Astrocyte of the cerebellum (primary cell): Measurements from ENCODE around the gene WFIKKN1.

Experiments
- DNase-seq: peaks from one replicate; pipeline ENCODE4 v3.0.0-alpha.2; 2011; ENCODE audit warnings: low read depth
- H3K4me3 ChIP-seq: 2 replicates; pipeline ENCODE4 v1.5.1; 2011; ENCODE audit warnings: mild to moderate bottlenecking, low read depth, low read length, moderate library complexity
- in situ Hi-C: cut with HindIII; loops from 2 replicates; pipeline ENCODE4 v1.10.0; 2017; ENCODE audit warnings: low sequenced_read_pairs
- TF ChIP-seq, protein P1 (sequence below): IDR thresholded peaks from 2 replicates; pipeline ENCODE4 v1.5.1; 2012; ENCODE audit warnings: low read length, low read depth, moderate library complexity, mild to moderate bottlenecking; ENCODE audit errors: missing control alignments

The WFIKKN1 gene

GRCh38 chr16:678858-679813, 48.4 kb downstream of the WFIKKN1 start:
- DNase-seq, result no peak
- TF ChIP-seq, protein P1, sequence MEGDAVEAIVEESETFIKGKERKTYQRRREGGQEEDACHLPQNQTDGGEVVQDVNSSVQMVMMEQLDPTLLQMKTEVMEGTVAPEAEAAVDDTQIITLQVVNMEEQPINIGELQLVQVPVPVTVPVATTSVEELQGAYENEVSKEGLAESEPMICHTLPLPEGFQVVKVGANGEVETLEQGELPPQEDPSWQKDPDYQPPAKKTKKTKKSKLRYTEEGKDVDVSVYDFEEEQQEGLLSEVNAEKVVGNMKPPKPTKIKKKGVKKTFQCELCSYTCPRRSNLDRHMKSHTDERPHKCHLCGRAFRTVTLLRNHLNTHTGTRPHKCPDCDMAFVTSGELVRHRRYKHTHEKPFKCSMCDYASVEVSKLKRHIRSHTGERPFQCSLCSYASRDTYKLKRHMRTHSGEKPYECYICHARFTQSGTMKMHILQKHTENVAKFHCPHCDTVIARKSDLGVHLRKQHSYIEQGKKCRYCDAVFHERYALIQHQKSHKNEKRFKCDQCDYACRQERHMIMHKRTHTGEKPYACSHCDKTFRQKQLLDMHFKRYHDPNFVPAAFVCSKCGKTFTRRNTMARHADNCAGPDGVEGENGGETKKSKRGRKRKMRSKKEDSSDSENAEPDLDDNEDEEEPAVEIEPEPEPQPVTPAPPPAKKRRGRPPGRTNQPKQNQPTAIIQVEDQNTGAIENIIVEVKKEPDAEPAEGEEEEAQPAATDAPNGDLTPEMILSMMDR, result no peak
- H3K4me3 ChIP-seq, result peak overlapping the region; percentile 35
- in situ Hi-C loops, result no loop called here

DNA sequence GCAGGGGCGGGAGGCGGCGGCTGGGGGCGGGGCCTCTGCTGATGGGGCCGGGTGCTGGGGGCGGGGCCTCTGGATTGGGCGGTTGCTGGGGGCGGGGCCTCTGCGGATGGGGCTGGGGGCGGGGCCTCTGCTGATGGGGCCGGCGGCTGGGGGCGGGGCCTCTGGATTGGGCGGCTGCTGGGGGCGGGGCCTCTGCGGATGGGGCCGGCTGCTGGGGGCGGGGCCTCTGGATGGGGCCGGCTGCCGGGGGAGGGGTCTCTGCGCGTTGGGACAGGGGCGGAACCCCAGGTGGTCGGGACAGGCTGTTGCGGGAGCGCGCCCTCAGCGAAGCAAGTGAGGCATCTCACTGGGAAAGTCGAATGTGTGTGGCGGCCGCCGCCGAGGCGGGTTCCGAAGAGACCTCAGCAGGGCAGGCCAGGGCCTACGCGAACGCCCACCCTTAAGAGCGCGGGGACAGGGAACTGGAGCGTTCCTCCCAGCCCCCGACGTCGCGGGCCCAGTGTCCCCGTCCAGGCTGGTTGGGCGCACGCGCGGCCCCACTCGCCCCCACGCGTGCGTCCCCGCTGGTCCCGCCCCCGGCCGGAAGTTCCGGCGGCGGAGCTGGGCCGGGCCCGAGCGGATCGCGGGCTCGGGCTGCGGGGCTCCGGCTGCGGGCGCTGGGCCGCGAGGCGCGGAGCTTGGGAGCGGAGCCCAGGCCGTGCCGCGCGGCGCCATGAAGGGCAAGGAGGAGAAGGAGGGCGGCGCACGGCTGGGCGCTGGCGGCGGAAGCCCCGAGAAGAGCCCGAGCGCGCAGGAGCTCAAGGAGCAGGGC, 49.2 kb downstream of the WFIKKN1 start, which contains the start of gene STUB1:
Gene STUB1, plus strand, starts transcription at position 597 of the 811 bp plus-strand sequence. Its CDS starts 116 bp downstream, at position 713.
- DNase-seq, result peak; percentile 50
- TF ChIP-seq, protein P1, result no peak
- in situ Hi-C loops, result no loop called here
- peak within 1 kb of the TSS; percentile 55 for H3K4me3 ChIP-seq

- no peak for DNase-seq
- TF ChIP-seq, protein P1, result no peak
- peak overlapping the region; percentile 55 for H3K4me3 ChIP-seq
- in situ Hi-C loops, result no loop called here
Measured at GRCh38 chr16:680625-680945, 49.8 kb downstream of the WFIKKN1 start.

DNA sequence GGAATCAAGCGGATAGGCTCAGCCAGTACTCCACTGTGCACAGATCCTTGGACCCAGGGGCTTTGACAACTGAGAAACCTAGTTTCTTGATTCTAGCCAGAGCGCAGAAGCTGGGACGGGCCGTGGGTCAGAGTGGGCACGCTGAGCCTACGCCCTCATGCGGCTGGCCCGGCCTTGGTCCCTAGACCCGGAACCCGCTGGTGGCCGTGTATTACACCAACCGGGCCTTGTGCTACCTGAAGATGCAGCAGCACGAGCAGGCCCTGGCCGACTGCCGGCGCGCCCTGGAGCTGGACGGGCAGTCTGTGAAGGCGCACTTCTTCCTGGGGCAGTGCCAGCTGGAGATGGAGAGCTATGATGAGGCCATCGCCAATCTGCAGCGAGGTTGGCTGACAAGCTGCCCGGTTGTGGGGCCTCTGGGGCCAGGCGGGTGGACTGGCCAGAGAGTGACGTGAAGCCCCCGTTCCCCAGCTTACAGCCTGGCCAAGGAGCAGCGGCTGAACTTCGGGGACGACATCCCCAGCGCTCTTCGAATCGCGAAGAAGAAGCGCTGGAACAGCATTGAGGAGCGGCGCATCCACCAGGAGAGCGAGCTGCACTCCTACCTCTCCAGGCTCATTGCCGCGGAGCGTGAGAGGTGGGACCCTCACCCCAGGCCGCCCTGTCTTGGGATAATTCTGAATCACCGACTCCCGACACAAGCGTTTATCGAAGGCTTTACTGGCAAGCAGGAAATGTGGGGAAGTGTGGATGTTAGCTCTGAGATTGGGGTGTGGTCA, 50.4 kb downstream of the WFIKKN1 start:
- H3K4me3 ChIP-seq, result peak overlapping the region; percentile 55

DNA sequence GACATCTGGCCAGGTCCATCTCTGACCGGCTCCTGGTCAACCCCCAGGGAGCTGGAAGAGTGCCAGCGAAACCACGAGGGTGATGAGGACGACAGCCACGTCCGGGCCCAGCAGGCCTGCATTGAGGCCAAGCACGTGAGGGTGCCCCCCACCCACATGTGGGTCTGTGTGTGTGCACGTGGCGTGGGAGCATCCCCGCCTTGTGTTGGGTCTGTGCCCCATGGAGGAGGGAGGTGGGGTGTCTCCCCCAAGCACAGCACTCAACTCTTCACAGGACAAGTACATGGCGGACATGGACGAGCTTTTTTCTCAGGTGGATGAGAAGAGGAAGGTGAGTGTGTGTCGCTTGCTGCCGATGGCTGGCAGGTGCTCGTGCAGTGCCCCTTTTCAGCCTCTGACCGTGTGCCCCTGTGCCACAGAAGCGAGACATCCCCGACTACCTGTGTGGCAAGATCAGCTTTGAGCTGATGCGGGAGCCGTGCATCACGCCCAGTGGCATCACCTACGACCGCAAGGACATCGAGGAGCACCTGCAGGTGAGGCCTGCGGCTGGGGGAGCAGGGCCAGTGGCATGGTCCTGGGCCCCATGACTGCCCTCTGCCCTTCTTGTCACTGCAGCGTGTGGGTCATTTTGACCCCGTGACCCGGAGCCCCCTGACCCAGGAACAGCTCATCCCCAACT, 51.1 kb downstream of the WFIKKN1 start:
- TF ChIP-seq, protein P1, result no peak
- H3K4me3 ChIP-seq, result peak overlapping the region; percentile 55
- no peak for DNase-seq
- in situ Hi-C loops, result no loop called here

More for the DNA sequence above, 50.4 kb downstream of the WFIKKN1 start:
- in situ Hi-C loops, result no loop called here
- TF ChIP-seq, protein P1, result peak; percentile 16
- no peak for DNase-seq
